IMR-90 (cell line): Measurements from ENCODE around the gene NOSTRIN. TPM values are rescaled to one million over a fixed set of nuclear protein-coding genes. Genes with fewer than 3 reads are reported as not detected.

Experiments used
- ATAC-seq: fragments of 200-7000 bp; cut with Tn5 transposase; 2 replicates; pipeline ENCODE4 v1.9.1; 2020; ENCODE audit warnings: low read depth, mild to moderate bottlenecking, moderate library complexity
- BruUV-seq: library from RNA; stranded (reverse); fragments of 400-500 nt; replicated peaks from 2 replicates; lab custom pipeline; 2021; lab: Mats Ljungman, UMichigan
- CTCF ChIA-PET: fragments of 300-600 bp; formaldehyde crosslinking; extraction: SDS; loops from one replicate; lab custom pipeline; 2021; ENCODE audit warnings: antibody characterized with exemption; lab: Yijun Ruan, JAX
- POLR2A ChIA-PET: fragments of 300-600 bp; sonication (Branson Sonifier 250); formaldehyde crosslinking; loops from one replicate; lab custom pipeline; 2022; ENCODE audit warnings: antibody characterized with exemption; ENCODE audit not compliant: unreplicated experiment; lab: Charles Lee
- DNase-seq: peaks from one replicate; pipeline ENCODE4 v3.0.0; 2013
- H2AFZ ChIP-seq: replicated peaks from 2 replicates; pipeline ENCODE3; 2013; ENCODE audit warnings: low read length, mild to moderate bottlenecking; ENCODE audit not compliant: poor library complexity
- H2AK5ac ChIP-seq: 2 replicates; pipeline ENCODE4 v1.6.1; 2013; ENCODE audit warnings: low read depth, low read length, inconsistent platforms
- H2AK9ac ChIP-seq: replicated peaks from 2 replicates; pipeline ENCODE3; 2013; ENCODE audit warnings: mild to moderate bottlenecking, low read depth, low read length, moderate library complexity; ENCODE audit not compliant: poor library complexity
- H2BK120ac ChIP-seq: 2 replicates; pipeline ENCODE4 v1.6.1; 2013; ENCODE audit warnings: low read depth, low read length, inconsistent platforms
- H2BK15ac ChIP-seq: 3 replicates; pipeline ENCODE4 v1.6.1; 2013; ENCODE audit warnings: low read depth, low read length, inconsistent platforms
- H2BK20ac ChIP-seq: 2 replicates; pipeline ENCODE4 v1.6.1; 2013; ENCODE audit warnings: low read depth, mild to moderate bottlenecking, inconsistent platforms, low read length, moderate library complexity
- H2BK5ac ChIP-seq: 2 replicates; pipeline ENCODE4 v1.6.1; 2013; ENCODE audit warnings: mild to moderate bottlenecking, low read depth, low read length, inconsistent platforms; ENCODE audit not compliant: poor library complexity, severe bottlenecking
- H3K14ac ChIP-seq: replicated peaks from 2 replicates; pipeline ENCODE4 v1.6.1; 2013; ENCODE audit warnings: low read depth, low read length, inconsistent platforms
- H3K18ac ChIP-seq: 2 replicates; pipeline ENCODE4 v1.6.1; 2013; ENCODE audit warnings: low read depth, low read length, control low read depth
- H3K23ac ChIP-seq: 2 replicates; pipeline ENCODE4 v1.6.1; 2013; ENCODE audit warnings: low read depth, low read length, inconsistent platforms
- H3K27ac ChIP-seq: 2 replicates; pipeline ENCODE4 v1.5.1; 2013; ENCODE audit warnings: mild to moderate bottlenecking, control low read depth, low read length; ENCODE audit not compliant: insufficient read depth
- H3K27me3 ChIP-seq: 2 replicates; pipeline ENCODE4 v1.6.1; 2013; ENCODE audit warnings: low read length; ENCODE audit not compliant: control insufficient read depth, insufficient read depth
- H3K36me3 ChIP-seq: 2 replicates; pipeline ENCODE4 v1.6.1; 2013; ENCODE audit warnings: low read length, mixed read lengths; ENCODE audit not compliant: control insufficient read depth, insufficient read depth
- H3K4ac ChIP-seq: 2 replicates; pipeline ENCODE4 v1.6.1; 2013; ENCODE audit warnings: low read depth, low read length, inconsistent platforms
- H3K4me1 ChIP-seq: 2 replicates; pipeline ENCODE4 v1.6.1; 2013; ENCODE audit warnings: low read length, mixed read lengths; ENCODE audit not compliant: control insufficient read depth, insufficient read depth
- H3K4me2 ChIP-seq: 2 replicates; pipeline ENCODE4 v1.6.1; 2013; ENCODE audit warnings: low read depth, mild to moderate bottlenecking, control low read depth, low read length, moderate library complexity
- H3K4me3 ChIP-seq: 2 replicates; pipeline ENCODE4 v1.5.1; 2013; ENCODE audit warnings: low read depth, mild to moderate bottlenecking, control low read depth, low read length, moderate library complexity; ENCODE audit not compliant: insufficient read depth
- H3K56ac ChIP-seq: 2 replicates; pipeline ENCODE4 v1.6.1; 2013; ENCODE audit warnings: low read length, inconsistent platforms; ENCODE audit not compliant: insufficient read depth; ENCODE audit errors: extremely low read depth
- H3K79me1 ChIP-seq, 2 experiments: 2 replicates each; pipeline ENCODE4 v1.6.1; 2013; ENCODE audit warnings: low read length in 2 of 2, inconsistent platforms in 1 of 2, low read depth in 1 of 2
- H3K9ac ChIP-seq: 2 replicates; pipeline ENCODE4 v1.6.1; 2013; ENCODE audit warnings: low read depth, low read length, control low read depth
- H3K9me1 ChIP-seq: 2 replicates; pipeline ENCODE4 v1.6.1; 2013; ENCODE audit warnings: low read length, inconsistent platforms; ENCODE audit not compliant: insufficient read depth
- H3K9me3 ChIP-seq: 2 replicates; pipeline ENCODE4 v1.6.1; 2013; ENCODE audit warnings: low read length; ENCODE audit not compliant: control insufficient read depth, insufficient read depth
- H4K20me1 ChIP-seq: 2 replicates; pipeline ENCODE4 v1.6.1; 2013; ENCODE audit warnings: low read length, inconsistent platforms; ENCODE audit not compliant: insufficient read depth
- H4K5ac ChIP-seq: 2 replicates; pipeline ENCODE4 v1.6.1; 2013; ENCODE audit warnings: mild to moderate bottlenecking, low read depth, low read length, control low read depth
- H4K8ac ChIP-seq, 2 experiments: 2 replicates each; pipeline ENCODE4 v1.6.1; 2013; ENCODE audit warnings: low read depth in 2 of 2, low read length in 2 of 2, control low read depth in 1 of 2, inconsistent platforms in 1 of 2
- H4K91ac ChIP-seq: 2 replicates; pipeline ENCODE4 v1.6.1; 2013; ENCODE audit warnings: low read depth, low read length, inconsistent platforms; ENCODE audit not compliant: insufficient read depth
- CTCF ChIP-seq: conservative IDR thresholded peaks from 2 replicates; pipeline ENCODE4 v1.5.1; 2012; ENCODE audit warnings: mild to moderate bottlenecking, low read depth, low read length, improper control_type of control experiment
- FOS ChIP-seq: fragments of 150-350 bp; IDR thresholded peaks from 2 replicates; pipeline ENCODE4 v1.6.1; 2016; ENCODE audit warnings: low read depth, low read length
- MAZ ChIP-seq: IDR thresholded peaks from 2 replicates; pipeline ENCODE4 v1.6.1; 2012; ENCODE audit warnings: low read depth, mild to moderate bottlenecking, low read length, improper control_type of control experiment, moderate library complexity, borderline replicate concordance
- NFE2L2 ChIP-seq: fragments of 150-350 bp; IDR thresholded peaks from 2 replicates; pipeline ENCODE4 v1.6.1; 2016; ENCODE audit warnings: low read depth, mild to moderate bottlenecking, low read length
- POLR2A ChIP-seq: IDR thresholded peaks from 2 replicates; pipeline ENCODE4 v1.6.1; 2012; ENCODE audit warnings: mild to moderate bottlenecking, low read depth, low read length
- RAD21 ChIP-seq: IDR thresholded peaks from 2 replicates; pipeline ENCODE4 v1.6.1; 2012; ENCODE audit warnings: low read length, improper control_type of control experiment
- RCOR1 ChIP-seq: IDR thresholded peaks from 2 replicates; pipeline ENCODE4 v1.6.1; 2012; ENCODE audit warnings: mild to moderate bottlenecking, low read length, improper control_type of control experiment; ENCODE audit not compliant: insufficient replicate concordance
- RFX5 ChIP-seq: IDR thresholded peaks from 2 replicates; pipeline ENCODE4 v1.8.0; 2012; ENCODE audit warnings: low read depth, mild to moderate bottlenecking, low read length, moderate library complexity
- SMC3 ChIP-seq: fragments of 150-350 bp; IDR thresholded peaks from 2 replicates; pipeline ENCODE4 v1.6.1; 2016; ENCODE audit warnings: low read depth, mild to moderate bottlenecking, antibody characterized with exemption, low read length, moderate library complexity
- WGBS, 2 experiments: methylation state at CpG; one replicate each; pipeline versions ENCODE4 v1.1.5 to v1.1.7; 2013; ENCODE audit warnings: missing lambda C conversion rate in 2 of 2; ENCODE audit not compliant: insufficient read length in 1 of 2; ENCODE audit errors: extremely low coverage in 2 of 2; 5-methylcytosine and 5-hydroxymethylcytosine counted together
- dilution Hi-C: fragments of 300-500 bp; cut with HindIII; formaldehyde crosslinking; loops from one replicate; pipeline ENCODE4 v1.14.3; 2018; ENCODE audit warnings: low sequenced_read_pairs; ENCODE audit not compliant: unreplicated experiment
- in situ Hi-C: fragments of 300-500 bp; cut with MboI; formaldehyde crosslinking; loops from 3 replicates; pipeline ENCODE4 v1.14.3; 2019; ENCODE audit warnings: low sequenced_read_pairs, inconsistent platforms, mixed read lengths
- intact Hi-C: fragments of 100-400 bp; cut with micrococcal nuclease; formaldehyde crosslinking; loops from 2 replicates; pipeline ENCODE4 v1.10.0; 2022
- polyA plus RNA-seq, 3 experiments: library from polyadenylated mRNA; depleted of rRNA; stranded (reverse); fragments of >200 nt; gene quantifications; 2 replicates each; pipeline ENCODE4 v1.2.3, GENCODE V29; 2012; ENCODE audit warnings: low replicate concordance in 1 of 3
- total RNA-seq: library from RNA; depleted of rRNA; stranded (reverse); fragments of >200 nt; gene quantifications from 2 replicates; pipeline ENCODE4 v1.2.3, GENCODE V29; 2012
- TF ChIP-seq, protein P1 (sequence below): fragments of 150-350 bp; IDR thresholded peaks from 2 replicates; pipeline ENCODE4 v1.6.1; 2017; ENCODE audit warnings: mild to moderate bottlenecking, antibody characterized with exemption, low read length, low read depth
- TF ChIP-seq, protein P2 (sequence below): fragments of 150-350 bp; IDR thresholded peaks from 2 replicates; pipeline ENCODE4 v1.6.1; 2016; ENCODE audit warnings: low read depth, mild to moderate bottlenecking, low read length, moderate library complexity, borderline replicate concordance

The NOSTRIN gene
- total and polyA plus RNA-seq, 2 of the 4 experiments (the other 2 are of a cell fraction): 0.15 to 0.18 TPM

DNA sequence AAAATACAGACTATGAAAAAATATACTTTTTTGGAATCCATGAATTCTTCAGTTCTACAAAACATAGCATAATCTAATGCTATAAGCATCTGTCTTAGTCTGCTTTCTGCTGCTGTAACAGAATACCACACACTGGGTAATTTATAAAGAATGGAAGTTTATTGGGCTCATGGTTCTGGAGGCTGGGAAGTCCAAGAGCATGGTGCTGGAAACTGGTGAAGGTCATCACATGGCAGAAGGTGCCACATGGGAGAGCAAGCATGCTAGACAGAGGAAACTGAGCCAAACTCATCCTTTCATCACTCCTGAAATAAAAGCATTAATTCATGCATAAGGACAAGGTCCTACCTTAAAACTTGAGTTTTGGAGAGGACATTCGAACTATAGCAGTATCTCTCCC, 26.6 kb upstream of the NOSTRIN start:
- no peak overlapping the region for H2AK5ac ChIP-seq
- no peaks in the 10 kb centered on the region for H3K4me1 ChIP-seq
- H3K27ac ChIP-seq: no peak overlapping the region
- H3K79me1 ChIP-seq: no peaks in the 10 kb centered on the region
- no peak overlapping the region for H2BK5ac ChIP-seq
- H3K4me3 ChIP-seq: no peak overlapping the region
- H4K20me1 ChIP-seq: no peaks in the 10 kb centered on the region
- POLR2A ChIA-PET: no interaction called here
- no peak overlapping the region for H2AFZ ChIP-seq
- H3K36me3 ChIP-seq: no peaks in the 10 kb centered on the region
- H3K23ac ChIP-seq: no peak overlapping the region
- no peak overlapping the region for H3K56ac ChIP-seq
- in situ Hi-C loops: loop anchor here (5.0 kb wide), 1 partner anchor 141 kb away; no protein-coding TSS in a partner anchor
- no peak overlapping the region for H4K8ac ChIP-seq
- CTCF ChIA-PET: no interaction called here
- no peak overlapping the region for H3K14ac ChIP-seq
- no peak for ATAC-seq
- no peaks in the 10 kb centered on the region for H3K9me1 ChIP-seq
- no peaks in the 10 kb centered on the region for H3K27me3 ChIP-seq
- H4K5ac ChIP-seq: no peak overlapping the region
- dilution Hi-C loops: no loop called here
- BruUV-seq: no TSS peak
- whole genome bisulfite sequencing, 2 experiments: 0% methylated on average over 1 of the region's 1 CpG; no CpG with 5 or more reads in 1 of the 2 experiments
- H3K9me3 ChIP-seq: 0 out of 2 replicates have a peak, but pooled peaks cover 1% of the 10 kb centered on the region
- no peak overlapping the region for H4K91ac ChIP-seq
- TF ChIP-seq CTCF (no peak), MAZ (no peak), NFE2L2 (no peak), POLR2A (no peak), SMC3 (no peak), FOS (no peak), RFX5 (no peak), RCOR1 (no peak), RAD21 (no peak)
- TF ChIP-seq, protein P1, sequence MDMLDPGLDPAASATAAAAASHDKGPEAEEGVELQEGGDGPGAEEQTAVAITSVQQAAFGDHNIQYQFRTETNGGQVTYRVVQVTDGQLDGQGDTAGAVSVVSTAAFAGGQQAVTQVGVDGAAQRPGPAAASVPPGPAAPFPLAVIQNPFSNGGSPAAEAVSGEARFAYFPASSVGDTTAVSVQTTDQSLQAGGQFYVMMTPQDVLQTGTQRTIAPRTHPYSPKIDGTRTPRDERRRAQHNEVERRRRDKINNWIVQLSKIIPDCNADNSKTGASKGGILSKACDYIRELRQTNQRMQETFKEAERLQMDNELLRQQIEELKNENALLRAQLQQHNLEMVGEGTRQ: no peak
- TF ChIP-seq, protein P2, sequence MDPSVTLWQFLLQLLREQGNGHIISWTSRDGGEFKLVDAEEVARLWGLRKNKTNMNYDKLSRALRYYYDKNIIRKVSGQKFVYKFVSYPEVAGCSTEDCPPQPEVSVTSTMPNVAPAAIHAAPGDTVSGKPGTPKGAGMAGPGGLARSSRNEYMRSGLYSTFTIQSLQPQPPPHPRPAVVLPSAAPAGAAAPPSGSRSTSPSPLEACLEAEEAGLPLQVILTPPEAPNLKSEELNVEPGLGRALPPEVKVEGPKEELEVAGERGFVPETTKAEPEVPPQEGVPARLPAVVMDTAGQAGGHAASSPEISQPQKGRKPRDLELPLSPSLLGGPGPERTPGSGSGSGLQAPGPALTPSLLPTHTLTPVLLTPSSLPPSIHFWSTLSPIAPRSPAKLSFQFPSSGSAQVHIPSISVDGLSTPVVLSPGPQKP: no peak
- no peak overlapping the region for H2BK120ac ChIP-seq
- no peak overlapping the region for H2BK20ac ChIP-seq
- intact Hi-C loops: no loop called here
- H3K4me2 ChIP-seq: no peak overlapping the region
- no peak overlapping the region for H2BK15ac ChIP-seq
- no peak overlapping the region for H3K18ac ChIP-seq
- no peak overlapping the region for H2AK9ac ChIP-seq
- H3K4ac ChIP-seq: no peak overlapping the region
- H3K9ac ChIP-seq: no peak overlapping the region
- no peak for DNase-seq
